ENCODE results near the gene MGME1. TPM values are rescaled to one million over a fixed set of nuclear protein-coding genes. Genes with fewer than 3 reads are reported as not detected.

The MGME1 gene
- total RNA-seq, 6 experiments from 2014 or later, result 12.7 to 19.2 (median 17.9) TPM

DNA sequence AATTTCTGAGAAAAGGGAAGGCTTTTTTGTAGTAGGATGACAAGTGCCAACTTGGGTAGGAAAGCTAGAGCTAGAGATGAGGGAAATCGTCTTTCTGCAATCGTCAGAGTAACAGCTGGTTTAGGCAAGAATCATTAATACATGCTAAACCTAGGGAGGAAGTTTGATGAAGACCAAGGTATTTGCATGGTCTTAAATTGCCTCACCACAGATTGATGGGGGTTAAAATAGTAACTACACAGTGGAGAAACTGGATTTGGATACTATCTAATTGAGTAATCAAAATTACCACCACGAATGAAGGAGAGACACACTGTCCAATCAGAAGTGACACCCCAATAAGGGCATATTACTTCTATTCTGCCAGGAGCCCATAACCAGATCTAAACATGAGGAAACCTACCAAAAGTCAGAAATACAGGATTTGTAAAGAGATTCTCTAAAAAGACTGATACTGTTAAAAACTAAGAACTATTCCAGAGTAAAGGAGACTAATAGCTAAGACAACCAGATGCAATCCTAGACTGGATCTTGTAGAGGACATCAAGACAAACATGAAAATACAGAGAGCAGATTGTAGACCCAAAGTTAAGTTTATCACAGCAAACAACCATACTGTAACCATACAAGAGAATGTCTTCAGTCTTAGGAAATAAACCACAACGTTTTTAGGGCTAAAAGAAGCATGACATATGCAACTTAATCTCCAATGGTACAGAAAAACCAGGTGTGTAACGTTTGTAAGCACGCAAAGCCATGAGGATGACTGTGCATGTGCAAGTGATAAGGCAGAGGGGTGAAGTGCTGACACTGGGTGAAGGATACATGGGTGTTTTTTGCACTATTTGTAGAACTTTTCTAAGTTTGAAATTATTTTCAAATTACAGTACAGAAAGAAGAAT lies 22.0 kb upstream of the MGME1 start:
- Mint-ChIP-seq H3K27me3 (ENCODE audit: insufficient read depth) (no peaks in the 10 kb centered on the region; the same call in 1 of the 2 replicates), H3K4me3 (no peak overlapping the region), H3K4me1 (ENCODE audit: low read depth) (no peaks in the 10 kb centered on the region; the same call in 1 of the 2 replicates), H3K36me3 (ENCODE audit: low read depth) (peaks cover 74% of the 10 kb centered on the region), H3K9me3 (no peaks in the 10 kb centered on the region), H3K27ac (no peak overlapping the region)
- no peak for TF ChIP-seq CTCF (IDR thresholded peaks at IDR 0.05)
- DNase-seq, result no peak

GRCh38 chr20:17947474-17947815 lies 21.4 kb upstream of the MGME1 start:
- H3K4me3 Mint-ChIP-seq, result no peak overlapping the region
- no peaks in the 10 kb centered on the region; the same call in 1 of the 2 replicates for H3K27me3 Mint-ChIP-seq (ENCODE audit: insufficient read depth)
- H3K4me1 Mint-ChIP-seq (ENCODE audit: low read depth), result no peaks in the 10 kb centered on the region; the same call in 1 of the 2 replicates
- DNase-seq, result no peak
- H3K36me3 Mint-ChIP-seq (ENCODE audit: low read depth), result peaks cover 70% of the 10 kb centered on the region
- H3K9me3 Mint-ChIP-seq, result no peaks in the 10 kb centered on the region
- no peak overlapping the region for H3K27ac Mint-ChIP-seq
- TF ChIP-seq CTCF (IDR thresholded peaks at IDR 0.05), result no peak

DNA sequence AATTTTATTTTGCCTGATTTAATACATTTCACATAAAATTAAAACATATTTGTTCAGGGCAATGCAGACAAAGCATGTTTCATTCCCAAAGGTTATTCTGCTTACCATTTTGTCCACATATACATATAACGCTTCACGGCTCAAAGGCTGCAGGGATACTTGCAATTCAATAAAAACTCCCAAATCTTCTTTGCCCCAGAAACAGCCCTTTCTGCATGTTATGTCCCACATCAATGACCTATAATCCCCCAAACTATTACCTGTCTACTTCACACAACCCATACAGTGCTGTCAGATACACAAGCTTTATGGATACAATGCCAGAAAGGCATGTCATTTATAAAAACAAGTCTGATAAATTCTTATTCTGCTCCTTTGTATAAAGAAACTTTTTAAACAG lies 20.4 kb upstream of the MGME1 start:
- H3K27ac Mint-ChIP-seq, result no peak overlapping the region
- H3K9me3 Mint-ChIP-seq, result no peaks in the 10 kb centered on the region
- H3K36me3 Mint-ChIP-seq (ENCODE audit: low read depth), result peaks cover 72% of the 10 kb centered on the region
- H3K4me1 Mint-ChIP-seq (ENCODE audit: low read depth), result no peaks in the 10 kb centered on the region; the same call in 1 of the 2 replicates
- no peak overlapping the region for H3K4me3 Mint-ChIP-seq
- no peak for DNase-seq
- H3K27me3 Mint-ChIP-seq (ENCODE audit: insufficient read depth), result no peaks in the 10 kb centered on the region; the same call in 1 of the 2 replicates
- no peak for TF ChIP-seq CTCF (IDR thresholded peaks at IDR 0.05)

DNA sequence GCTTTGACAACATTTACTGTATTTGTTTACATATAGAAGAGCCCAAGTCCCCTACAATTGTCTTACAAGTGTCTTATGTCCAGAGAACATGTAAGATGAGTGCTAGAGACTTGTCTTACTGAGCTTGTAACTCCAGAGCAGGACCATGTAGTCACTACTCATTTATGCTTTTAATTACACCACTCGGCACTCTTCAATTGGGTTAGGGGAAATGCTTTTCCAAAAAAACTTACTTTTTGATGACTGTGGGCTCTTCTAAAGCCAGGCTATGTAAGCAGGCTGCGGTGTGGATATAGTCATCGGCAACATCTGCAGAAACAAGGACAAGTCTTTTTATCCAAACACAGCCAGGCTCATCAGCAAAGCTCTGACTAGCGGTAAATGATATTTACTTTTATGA lies 18.9 kb upstream of the MGME1 start:
- Mint-ChIP-seq H3K36me3 (ENCODE audit: low read depth) (peaks cover 71% of the 10 kb centered on the region), H3K27ac (0 out of 2 replicates have a peak overlapping the region, but pooled peaks have one; percentile 7), H3K9me3 (no peaks in the 10 kb centered on the region), H3K4me3 (no peak overlapping the region), H3K4me1 (ENCODE audit: low read depth) (no peaks in the 10 kb centered on the region; the same call in 1 of the 2 replicates), H3K27me3 (ENCODE audit: insufficient read depth) (no peaks in the 10 kb centered on the region; the same call in 1 of the 2 replicates)
- DNase-seq, result no peak
- TF ChIP-seq CTCF (IDR thresholded peaks at IDR 0.05), result no peak

DNA sequence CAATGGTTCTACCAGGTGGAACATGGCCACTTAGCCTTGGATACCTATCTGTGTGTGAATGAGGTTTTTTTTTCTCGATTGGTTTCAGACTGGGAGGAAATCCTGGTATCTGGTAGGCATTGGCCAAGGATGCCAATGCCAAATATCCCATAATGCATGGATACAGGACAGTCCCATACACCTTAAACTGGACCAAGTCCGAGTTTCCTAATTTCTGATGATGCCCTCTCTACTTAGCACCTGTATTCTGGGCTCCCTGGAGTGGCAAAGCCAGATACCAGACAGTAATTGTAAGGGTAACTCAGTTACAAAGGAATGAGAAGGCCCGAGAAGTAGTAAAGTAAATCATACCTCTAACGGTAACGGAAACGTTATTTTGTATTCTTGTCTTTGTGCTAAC lies 18.1 kb upstream of the MGME1 start:
- no peak for TF ChIP-seq CTCF (IDR thresholded peaks at IDR 0.05)
- Mint-ChIP-seq H3K36me3 (ENCODE audit: low read depth) (peaks cover 75% of the 10 kb centered on the region), H3K27ac (no peak overlapping the region), H3K9me3 (no peaks in the 10 kb centered on the region), H3K4me1 (ENCODE audit: low read depth) (peaks cover 7% of the 10 kb centered on the region), H3K4me3 (no peak overlapping the region), H3K27me3 (ENCODE audit: insufficient read depth) (no peaks in the 10 kb centered on the region; the same call in 1 of the 2 replicates)
- DNase-seq, result no peak

Data from HFFc6 (cell line).